Measurements from ENCODE around the gene ENPP3.

Gene ENPP3

DNA sequence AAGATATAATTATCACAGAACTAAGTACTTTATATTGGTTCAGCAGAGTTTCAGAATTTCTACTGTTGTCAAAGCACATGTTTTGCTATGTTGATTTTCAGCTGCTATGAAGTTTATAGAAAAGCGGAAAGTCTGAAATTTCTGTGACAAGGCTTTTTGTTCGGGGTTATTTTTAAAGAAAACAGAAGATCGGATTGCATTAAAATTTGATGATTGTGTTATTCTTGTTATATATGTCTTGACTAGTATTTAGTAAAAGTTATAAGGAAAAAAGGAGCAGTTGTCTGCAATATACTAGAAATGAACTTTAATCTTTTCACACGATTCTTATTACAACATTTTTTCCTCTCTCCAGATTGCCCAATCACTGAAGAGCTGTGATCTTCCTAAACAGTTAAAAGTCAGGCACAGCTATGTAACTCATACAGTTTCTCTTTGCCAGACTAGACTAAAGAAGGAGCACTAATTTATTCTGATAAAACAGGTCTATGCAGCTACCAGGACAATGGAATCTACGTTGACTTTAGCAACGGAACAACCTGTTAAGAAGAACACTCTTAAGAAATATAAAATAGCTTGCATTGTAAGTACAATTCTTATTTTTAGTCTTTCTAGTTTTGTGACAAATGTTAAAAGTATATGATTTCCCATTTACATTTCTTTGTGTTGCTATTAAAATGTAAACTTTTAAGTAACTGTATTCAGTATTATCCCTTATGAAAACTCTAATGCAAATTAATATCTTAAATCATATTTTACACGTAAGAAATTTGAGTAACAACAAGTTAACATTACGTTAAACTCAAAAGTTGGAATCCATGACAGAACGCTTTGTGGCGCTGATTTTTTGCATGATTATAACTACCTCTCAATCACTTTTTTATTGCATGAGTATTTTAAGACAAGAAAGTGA is at the start of gene ENPP3:
ENPP3 (plus strand) TSS at position 423 of the 913 bp plus-strand sequence; CDS start at position 506, 83 bp downstream.
- DNase-seq (ENCODE audit: low spot score): no peak

GRCh38 chr6:131587909-131588308 is 49.2 kb upstream of the ENPP3 start:
- DNase-seq (ENCODE audit: low spot score): no peak

GRCh38 chr6:131588643-131589042 is 48.5 kb upstream of the ENPP3 start:
- DNase-seq (ENCODE audit: low spot score): no peak

DNA sequence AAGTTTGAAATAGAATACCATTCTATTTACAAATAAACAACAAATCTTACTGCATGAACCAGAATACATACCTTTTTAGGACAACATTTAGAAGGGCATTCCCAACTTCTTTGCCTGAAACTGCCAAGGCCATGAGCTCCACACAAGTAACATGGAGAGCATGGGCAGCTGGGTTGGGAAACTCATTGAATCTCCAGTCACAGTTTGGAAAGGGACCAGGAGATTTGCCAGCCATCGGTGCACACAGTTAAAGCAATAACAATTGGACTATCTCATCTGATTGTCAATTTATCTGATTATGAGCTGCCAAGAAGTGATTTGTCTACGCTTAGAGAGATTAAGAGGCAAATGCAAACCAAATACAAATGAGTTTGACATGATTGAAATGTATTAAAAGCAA is 44.2 kb upstream of the ENPP3 start:
- DNase-seq (ENCODE audit: low spot score): no peak

GRCh38 chr6:131594074-131594473 is 43.0 kb upstream of the ENPP3 start:
- DNase-seq (ENCODE audit: low spot score): no peak

DNA sequence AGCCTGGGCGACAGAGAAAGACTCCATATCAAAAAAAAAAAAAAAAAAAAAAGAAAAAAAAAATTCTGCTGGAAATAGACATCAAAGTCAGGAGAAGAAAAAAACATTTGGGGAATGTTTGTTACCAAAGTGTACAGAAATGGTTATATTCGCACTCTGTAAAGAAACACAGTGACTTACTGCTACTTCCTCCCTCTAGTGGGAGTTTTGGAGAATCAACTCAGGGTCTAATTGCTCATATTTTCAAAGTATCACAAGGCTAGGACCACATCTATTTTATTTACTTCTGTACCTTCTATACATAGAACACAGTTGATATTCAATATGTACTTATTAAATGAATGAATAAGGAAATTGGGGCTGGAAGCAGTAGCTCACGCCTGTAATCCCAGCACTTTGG is 39.7 kb upstream of the ENPP3 start:
- peak; percentile 6 for DNase-seq (ENCODE audit: low spot score)

DNA sequence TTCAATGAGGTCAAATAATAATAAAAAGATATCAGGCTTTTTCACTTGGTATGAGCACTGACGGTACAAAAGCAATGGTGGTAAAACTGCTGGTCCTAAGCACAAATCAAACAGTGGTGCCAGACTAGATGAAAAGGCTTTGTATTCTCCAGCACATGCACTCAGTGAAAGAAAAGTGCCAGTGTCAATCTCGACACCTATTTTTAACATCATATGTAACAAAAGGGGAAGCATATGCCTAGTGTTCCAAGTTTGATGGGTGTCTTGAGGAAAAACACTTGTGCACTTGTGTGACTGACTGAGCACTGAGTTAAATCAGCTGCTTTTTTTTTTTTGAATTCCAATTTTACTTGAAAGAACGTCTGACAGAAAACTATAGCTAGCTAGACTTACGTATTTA is 36.4 kb upstream of the ENPP3 start:
- no peak for DNase-seq (ENCODE audit: low spot score)

GRCh38 chr6:131602781-131603312 is 34.3 kb upstream of the ENPP3 start:
- DNase-seq (ENCODE audit: low spot score): no peak

GRCh38 chr6:131613296-131613925 is 23.7 kb upstream of the ENPP3 start:
- DNase-seq (ENCODE audit: low spot score): no peak

GRCh38 chr6:131615275-131615674 is 21.8 kb upstream of the ENPP3 start:
- DNase-seq (ENCODE audit: low spot score): no peak

DNA sequence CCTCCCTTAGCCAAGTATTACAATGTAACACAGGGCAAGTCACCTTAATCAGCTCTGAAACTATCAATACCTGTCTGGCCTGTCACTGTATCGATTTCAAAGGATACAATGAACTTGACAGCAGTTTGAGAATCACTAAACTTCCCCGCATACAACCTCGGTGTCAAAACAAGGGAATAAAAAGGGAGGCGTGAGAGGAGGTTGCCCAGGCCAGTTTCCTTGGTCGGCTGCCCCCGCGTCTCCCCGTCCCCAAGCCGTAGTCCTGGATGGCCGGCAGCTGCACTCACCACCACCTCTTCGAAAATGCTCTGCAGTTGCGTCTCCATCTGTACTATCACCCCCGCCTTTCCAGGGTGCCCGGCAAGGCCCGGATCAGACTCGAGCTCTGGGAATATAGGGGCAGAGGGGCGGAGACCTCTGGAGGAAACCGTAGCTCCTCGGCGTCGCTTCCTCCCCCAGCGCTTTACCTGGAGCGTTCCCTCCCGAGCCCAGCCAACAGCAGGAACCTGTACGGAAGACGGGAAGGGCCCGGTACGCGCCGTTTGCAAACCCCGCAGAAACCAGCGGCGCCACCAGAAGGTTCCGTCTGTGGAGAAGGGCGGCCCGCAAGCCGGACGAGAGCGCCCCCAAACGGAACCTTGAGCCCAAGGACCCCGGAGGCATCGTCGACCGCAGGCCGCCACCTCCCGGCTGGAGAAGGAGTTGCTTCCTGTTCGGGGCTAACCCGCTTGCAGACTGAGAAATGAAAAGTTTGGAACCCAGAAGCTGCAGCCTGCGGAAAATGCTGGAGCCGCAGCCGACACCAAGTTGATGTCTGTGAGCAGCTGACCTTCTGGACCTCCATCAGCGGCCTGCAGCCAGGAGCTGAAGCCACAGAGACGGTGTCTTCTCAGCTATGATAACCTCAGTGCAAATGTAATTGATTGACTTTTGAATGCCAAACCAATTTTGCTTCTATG is 9.1 kb upstream of the ENPP3 start, which contains the start of gene MED23:
MED23 (minus strand) TSS at position 519 of the 959 bp plus-strand sequence; CDS start at position 326, 193 bp downstream.
- peak; percentile 95 for DNase-seq (ENCODE audit: low spot score)

DNA sequence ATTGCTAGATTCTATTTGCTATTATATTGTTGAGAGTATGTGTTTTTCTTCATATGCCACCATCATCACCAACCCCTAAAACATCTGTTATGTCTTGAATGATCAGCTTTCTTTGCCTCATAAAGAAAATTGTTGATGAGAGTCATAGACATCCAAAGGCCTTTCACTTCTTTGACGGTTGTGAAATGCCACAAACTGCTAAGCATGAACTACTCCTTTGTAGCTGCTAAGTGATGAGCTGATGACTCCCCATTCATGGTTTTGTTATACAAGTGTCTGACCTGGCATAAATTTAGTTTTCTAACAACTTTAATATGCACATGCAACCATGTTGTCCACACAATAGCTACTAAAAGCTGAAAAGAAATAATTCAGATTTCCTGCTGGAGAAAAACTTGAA is 8.4 kb upstream of the ENPP3 start:
- DNase-seq (ENCODE audit: low spot score): no peak

- DNase-seq (ENCODE audit: low spot score): no peak
Observed at GRCh38 chr6:131629651-131630050, 7.5 kb upstream of the ENPP3 start.

DNA sequence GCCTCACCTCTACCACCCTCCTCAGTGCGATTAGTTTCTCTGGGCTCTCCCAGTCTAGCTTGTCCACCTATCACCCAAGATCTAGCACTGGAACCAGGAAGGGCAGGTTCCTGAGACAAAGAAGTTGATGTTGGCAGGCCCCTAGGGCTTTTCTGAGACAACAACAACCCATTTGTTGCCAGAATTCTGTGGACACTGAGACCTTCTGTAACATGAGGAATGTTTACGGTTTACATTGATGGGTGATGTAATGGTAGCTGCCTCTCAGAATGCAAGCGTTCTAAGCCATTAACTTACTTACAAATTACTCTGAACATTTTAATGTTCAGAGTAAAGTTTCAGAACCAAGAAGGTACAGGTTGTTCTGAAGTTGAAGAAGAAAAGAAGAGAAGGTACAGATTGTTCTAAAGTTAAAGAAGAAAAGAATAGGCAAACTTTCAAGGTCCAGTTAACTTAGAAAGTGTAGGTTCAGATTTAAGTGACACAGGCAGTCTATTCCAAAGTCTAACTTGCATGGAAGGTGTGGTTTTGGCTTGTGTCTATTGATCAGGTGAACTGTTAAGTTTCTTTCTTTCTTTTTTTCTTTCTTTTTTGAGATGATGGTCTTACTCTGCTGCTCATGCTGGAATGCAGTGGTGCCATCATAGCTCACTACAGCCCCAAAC is 5.3 kb upstream of the ENPP3 start:
- DNase-seq (ENCODE audit: low spot score): no peak

DNA sequence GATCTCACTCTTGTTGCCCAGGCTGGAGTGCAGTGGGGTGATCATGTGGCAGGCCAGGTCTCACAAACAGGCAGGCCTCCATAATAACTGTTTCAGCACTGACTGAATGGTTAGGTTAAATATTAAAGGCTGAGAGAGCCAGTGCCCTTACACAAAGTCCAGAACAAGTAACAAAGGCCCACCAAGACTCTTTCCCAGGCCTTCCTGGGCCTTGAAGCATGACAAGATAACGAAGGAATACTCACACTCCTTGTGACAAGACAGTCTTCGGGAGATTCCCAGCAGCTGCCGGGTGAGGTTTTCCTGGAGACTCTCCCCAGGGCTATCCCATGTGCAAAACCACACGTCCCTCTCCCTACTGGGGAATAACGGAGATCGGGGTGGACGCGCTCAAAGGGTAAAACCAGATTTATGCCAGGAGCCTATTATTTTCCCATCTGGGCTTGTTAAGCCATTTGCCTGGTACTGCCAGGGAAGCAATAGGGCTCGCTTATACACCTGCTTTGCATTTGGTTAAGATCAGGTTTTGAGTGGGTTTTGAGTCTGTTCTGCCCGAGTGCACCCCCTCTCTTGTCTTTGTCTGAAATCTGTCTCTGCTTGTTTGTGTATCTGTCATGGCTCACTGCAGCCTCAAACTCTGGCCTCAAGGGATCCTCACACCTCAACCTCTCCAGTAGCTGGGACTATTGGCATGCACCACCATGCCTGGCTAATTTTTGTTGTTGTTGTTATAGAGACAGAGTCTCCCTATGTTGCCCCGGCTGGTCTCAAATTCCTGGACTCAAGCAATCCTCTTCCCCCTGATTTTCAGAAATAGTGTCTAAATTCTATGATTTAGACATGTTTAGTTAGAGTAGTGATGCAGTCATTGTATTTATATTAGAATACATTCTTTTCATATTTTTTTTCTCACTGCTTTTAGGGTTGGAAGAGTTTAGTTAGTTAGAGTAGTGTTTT is 1.4 kb upstream of the ENPP3 start:
- DNase-seq (ENCODE audit: low spot score): no peak

- no peak for DNase-seq (ENCODE audit: low spot score)
Observed at GRCh38 chr6:131638013-131638412, 911 bp downstream of the ENPP3 start.

- DNase-seq (ENCODE audit: low spot score): no peak
Observed at GRCh38 chr6:131640100-131640499, 3.0 kb downstream of the ENPP3 start.

- no peak for DNase-seq (ENCODE audit: low spot score)
Observed at GRCh38 chr6:131640576-131640975, 3.5 kb downstream of the ENPP3 start.

- DNase-seq (ENCODE audit: low spot score): no peak
Observed at GRCh38 chr6:131641554-131641953, 4.5 kb downstream of the ENPP3 start.

DNA sequence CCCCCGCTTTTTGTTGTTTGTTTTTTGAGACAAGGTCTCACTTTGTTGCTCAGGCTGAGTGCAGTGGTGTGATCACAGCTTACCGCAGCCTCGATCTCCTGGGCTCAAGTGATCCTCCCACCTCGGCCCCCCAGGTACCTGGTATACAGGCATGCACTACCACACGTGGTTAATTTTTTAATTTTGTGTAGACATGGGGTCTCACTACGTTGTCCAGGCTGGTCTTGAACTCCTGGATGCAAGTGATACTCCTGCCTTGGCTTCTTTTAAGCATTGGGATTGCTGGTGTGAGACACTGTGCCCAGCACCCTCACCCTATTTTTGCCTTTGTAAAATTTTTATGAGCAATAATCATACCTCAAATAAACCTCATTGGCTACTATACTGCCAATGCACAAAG is 5.5 kb downstream of the ENPP3 start:
- no peak for DNase-seq (ENCODE audit: low spot score)
